ENCODE measurements around the gene HTRA1.

HTRA1 gene

GRCh38 chr10:122530177-122530576 lies 68.8 kb downstream of the HTRA1 start:
- Histone ChIP-seq H3K4me1 (ENCODE audit: control insufficient read depth, insufficient read depth, low read length) (no peaks in the 10 kb centered on the region), H3K27me3 (ENCODE audit: control insufficient read depth, insufficient read depth, low read length) (peaks cover 27% of the 10 kb centered on the region), H3K9me3 (replicated peaks; ENCODE audit: low read length) (no peaks in the 10 kb centered on the region), H3K9ac (ENCODE audit: low read depth, low read length) (no peak overlapping the region), H3K4me2 (ENCODE audit: low read length) (no peak overlapping the region), H3K36me3 (ENCODE audit: insufficient read depth, low read length) (no peaks in the 10 kb centered on the region), H3K4me3 (ENCODE audit: low read length) (no peak overlapping the region)

- H3K4me3 ChIP-seq (ENCODE audit: low read length): no peak overlapping the region
- H3K4me2 ChIP-seq (ENCODE audit: low read length): no peak overlapping the region
- H3K4me1 ChIP-seq (ENCODE audit: control insufficient read depth, insufficient read depth, low read length): no peaks in the 10 kb centered on the region
- no peaks in the 10 kb centered on the region for H3K9me3 ChIP-seq (replicated peaks; ENCODE audit: low read length)
- H3K36me3 ChIP-seq (ENCODE audit: insufficient read depth, low read length): no peaks in the 10 kb centered on the region
- H3K9ac ChIP-seq (ENCODE audit: low read depth, low read length): no peak overlapping the region
- peaks cover 30% of the 10 kb centered on the region for H3K27me3 ChIP-seq (ENCODE audit: control insufficient read depth, insufficient read depth, low read length)
Measured at GRCh38 chr10:122531261-122531660, 69.9 kb downstream of the HTRA1 start.

GRCh38 chr10:122531939-122532338 lies 70.6 kb downstream of the HTRA1 start:
- Histone ChIP-seq H3K4me1 (ENCODE audit: control insufficient read depth, insufficient read depth, low read length) (no peaks in the 10 kb centered on the region), H3K9ac (ENCODE audit: low read depth, low read length) (no peak overlapping the region), H3K27me3 (ENCODE audit: control insufficient read depth, insufficient read depth, low read length) (peaks cover 33% of the 10 kb centered on the region), H3K4me3 (ENCODE audit: low read length) (no peak overlapping the region), H3K9me3 (replicated peaks; ENCODE audit: low read length) (no peaks in the 10 kb centered on the region), H3K4me2 (ENCODE audit: low read length) (no peak overlapping the region), H3K36me3 (ENCODE audit: insufficient read depth, low read length) (no peaks in the 10 kb centered on the region)

- Histone ChIP-seq H3K36me3 (ENCODE audit: insufficient read depth, low read length) (no peaks in the 10 kb centered on the region), H3K4me2 (ENCODE audit: low read length) (no peak overlapping the region), H3K27me3 (ENCODE audit: control insufficient read depth, insufficient read depth, low read length) (peaks cover 33% of the 10 kb centered on the region), H3K4me3 (ENCODE audit: low read length) (no peak overlapping the region), H3K9ac (ENCODE audit: low read depth, low read length) (no peak overlapping the region), H3K4me1 (ENCODE audit: control insufficient read depth, insufficient read depth, low read length) (no peaks in the 10 kb centered on the region), H3K9me3 (replicated peaks; ENCODE audit: low read length) (no peaks in the 10 kb centered on the region)
Measured at GRCh38 chr10:122532601-122533296, 71.4 kb downstream of the HTRA1 start.

GRCh38 chr10:122537545-122537944 lies 76.2 kb downstream of the HTRA1 start:
- Histone ChIP-seq H3K27me3 (ENCODE audit: control insufficient read depth, insufficient read depth, low read length) (peaks cover 30% of the 10 kb centered on the region), H3K9ac (ENCODE audit: low read depth, low read length) (no peak overlapping the region), H3K4me2 (ENCODE audit: low read length) (no peak overlapping the region), H3K9me3 (replicated peaks; ENCODE audit: low read length) (no peaks in the 10 kb centered on the region), H3K4me1 (ENCODE audit: control insufficient read depth, insufficient read depth, low read length) (no peaks in the 10 kb centered on the region), H3K36me3 (ENCODE audit: insufficient read depth, low read length) (no peaks in the 10 kb centered on the region), H3K4me3 (ENCODE audit: low read length) (no peak overlapping the region)

- peaks cover 3% of the 10 kb centered on the region for H3K4me1 ChIP-seq (ENCODE audit: control insufficient read depth, insufficient read depth, low read length)
- no peak overlapping the region for H3K4me2 ChIP-seq (ENCODE audit: low read length)
- no peaks in the 10 kb centered on the region for H3K36me3 ChIP-seq (ENCODE audit: insufficient read depth, low read length)
- H3K27me3 ChIP-seq (ENCODE audit: control insufficient read depth, insufficient read depth, low read length): peaks cover 28% of the 10 kb centered on the region
- no peaks in the 10 kb centered on the region for H3K9me3 ChIP-seq (replicated peaks; ENCODE audit: low read length)
- H3K9ac ChIP-seq (ENCODE audit: low read depth, low read length): no peak overlapping the region
- H3K4me3 ChIP-seq (ENCODE audit: low read length): no peak overlapping the region
Measured at GRCh38 chr10:122541541-122542002, 80.2 kb downstream of the HTRA1 start.

GRCh38 chr10:122543676-122544445 lies 82.5 kb downstream of the HTRA1 start:
- H3K27me3 ChIP-seq (ENCODE audit: control insufficient read depth, insufficient read depth, low read length): peaks cover 24% of the 10 kb centered on the region
- no peaks in the 10 kb centered on the region for H3K36me3 ChIP-seq (ENCODE audit: insufficient read depth, low read length)
- no peak overlapping the region for H3K9ac ChIP-seq (ENCODE audit: low read depth, low read length)
- no peaks in the 10 kb centered on the region for H3K9me3 ChIP-seq (replicated peaks; ENCODE audit: low read length)
- no peak overlapping the region for H3K4me3 ChIP-seq (ENCODE audit: low read length)
- H3K4me1 ChIP-seq (ENCODE audit: control insufficient read depth, insufficient read depth, low read length): peaks cover 3% of the 10 kb centered on the region
- H3K4me2 ChIP-seq (ENCODE audit: low read length): no peak overlapping the region

GRCh38 chr10:122544493-122544892 lies 83.1 kb downstream of the HTRA1 start:
- Histone ChIP-seq H3K4me3 (ENCODE audit: low read length) (no peak overlapping the region), H3K9me3 (replicated peaks; ENCODE audit: low read length) (no peaks in the 10 kb centered on the region), H3K4me2 (ENCODE audit: low read length) (no peak overlapping the region), H3K9ac (ENCODE audit: low read depth, low read length) (no peak overlapping the region), H3K4me1 (ENCODE audit: control insufficient read depth, insufficient read depth, low read length) (peaks cover 3% of the 10 kb centered on the region), H3K36me3 (ENCODE audit: insufficient read depth, low read length) (no peaks in the 10 kb centered on the region), H3K27me3 (ENCODE audit: control insufficient read depth, insufficient read depth, low read length) (peaks cover 22% of the 10 kb centered on the region)

GRCh38 chr10:122546242-122546641 lies 84.9 kb downstream of the HTRA1 start:
- H3K27me3 ChIP-seq (ENCODE audit: control insufficient read depth, insufficient read depth, low read length): peaks cover 4% of the 10 kb centered on the region
- no peak overlapping the region for H3K4me3 ChIP-seq (ENCODE audit: low read length)
- H3K4me2 ChIP-seq (ENCODE audit: low read length): no peak overlapping the region
- H3K36me3 ChIP-seq (ENCODE audit: insufficient read depth, low read length): no peaks in the 10 kb centered on the region
- peaks cover 3% of the 10 kb centered on the region for H3K4me1 ChIP-seq (ENCODE audit: control insufficient read depth, insufficient read depth, low read length)
- no peaks in the 10 kb centered on the region for H3K9me3 ChIP-seq (replicated peaks; ENCODE audit: low read length)
- no peak overlapping the region for H3K9ac ChIP-seq (ENCODE audit: low read depth, low read length)

GRCh38 chr10:122548407-122549085 lies 87.2 kb downstream of the HTRA1 start:
- no peaks in the 10 kb centered on the region for H3K9me3 ChIP-seq (replicated peaks; ENCODE audit: low read length)
- no peaks in the 10 kb centered on the region for H3K36me3 ChIP-seq (ENCODE audit: insufficient read depth, low read length)
- peaks cover 2% of the 10 kb centered on the region for H3K4me1 ChIP-seq (ENCODE audit: control insufficient read depth, insufficient read depth, low read length)
- no peak overlapping the region for H3K4me2 ChIP-seq (ENCODE audit: low read length)
- no peak overlapping the region for H3K9ac ChIP-seq (ENCODE audit: low read depth, low read length)
- no peak overlapping the region for H3K4me3 ChIP-seq (ENCODE audit: low read length)
- peaks cover 3% of the 10 kb centered on the region for H3K27me3 ChIP-seq (ENCODE audit: control insufficient read depth, insufficient read depth, low read length)

GRCh38 chr10:122549636-122550035 lies 88.3 kb downstream of the HTRA1 start:
- Histone ChIP-seq H3K4me2 (ENCODE audit: low read length) (no peak overlapping the region), H3K4me1 (ENCODE audit: control insufficient read depth, insufficient read depth, low read length) (no peaks in the 10 kb centered on the region), H3K27me3 (ENCODE audit: control insufficient read depth, insufficient read depth, low read length) (no peaks in the 10 kb centered on the region), H3K36me3 (ENCODE audit: insufficient read depth, low read length) (no peaks in the 10 kb centered on the region), H3K9me3 (replicated peaks; ENCODE audit: low read length) (no peaks in the 10 kb centered on the region), H3K4me3 (ENCODE audit: low read length) (no peak overlapping the region), H3K9ac (ENCODE audit: low read depth, low read length) (no peak overlapping the region)
